OCI-LY3 (cell line): ENCODE measurements around the gene SYTL3.

ENCODE experiments used
- CTCF ChIP-seq: fragments of 200-600, 300-600 bp; sonication (generic); IDR thresholded peaks from 2 replicates; pipeline ENCODE4 v1.5.1; 2014; ENCODE audit warnings: antibody characterized with exemption, low read length, low read depth
- EZH2phosphoT487 ChIP-seq: fragments of 200-600 bp; shearing (Covaris generic); IDR thresholded peaks from 2 replicates; pipeline ENCODE4 v1.6.1; 2018; ENCODE audit warnings: antibody characterized with exemption, mixed run types, low read depth

- TF ChIP-seq CTCF (no peak), EZH2phosphoT487 (no peak)
These were observed 57.4 kb downstream of the SYTL3 start for GRCh38 chr6:158707120-158707820.
